Type B pancreatic cell (in vitro differentiated cells): ENCODE measurements around the gene RPL22L1. TPM values are rescaled to one million over a fixed set of nuclear protein-coding genes. Genes with fewer than 3 reads are reported as not detected.

Experiments
- DNase-seq: peaks from one replicate; pipeline ENCODE4 v3.0.0; 2021; ENCODE audit warnings: mixed read lengths; ENCODE audit not compliant: unreplicated experiment; ENCODE audit errors: extremely low spot score
- H3K27ac Mint-ChIP-seq: 2 replicates; pipeline ENCODE4 v1.8.0; 2021; ENCODE audit warnings: mild to moderate bottlenecking, mixed read lengths
- H3K27me3 Mint-ChIP-seq: 2 replicates; pipeline ENCODE4 v1.8.0; 2021; ENCODE audit warnings: mixed read lengths
- H3K36me3 Mint-ChIP-seq: 2 replicates; pipeline ENCODE4 v1.8.0; 2021; ENCODE audit warnings: mixed read lengths
- H3K4me1 Mint-ChIP-seq: one replicate; pipeline ENCODE4 v1.8.0; 2021; ENCODE audit warnings: mixed read lengths; ENCODE audit not compliant: unreplicated experiment
- H3K4me3 Mint-ChIP-seq: 2 replicates; pipeline ENCODE4 v1.8.0; 2021; ENCODE audit warnings: mild to moderate bottlenecking, mixed read lengths
- H3K9me3 Mint-ChIP-seq: 2 replicates; pipeline ENCODE4 v1.8.0; 2021; ENCODE audit warnings: mixed read lengths
- CTCF ChIP-seq: fragments of 200-600 bp; sonication (generic); conservative IDR thresholded peaks from 2 replicates; pipeline ENCODE4 v1.5.0; 2021; ENCODE audit warnings: antibody characterized with exemption, mild to moderate bottlenecking
- long read RNA-seq: library from polyadenylated mRNA; unstranded; transcript quantifications from one replicate; pipeline ENCODE4 v2.0.0, GENCODE V29; 2020
- total RNA-seq: library from RNA; stranded (reverse); gene quantifications from 2 replicates; pipeline ENCODE4 v1.2.1, GENCODE V29; 2021; ENCODE audit warnings: low replicate concordance

RPL22L1 gene
- 55.2 and 78.3 TPM in 2 replicates for total RNA-seq
- long read RNA-seq, transcript RPL22L1-201 (4 exons, 2,190 nt) = major isoform, 16 of 39 reads
- long read RNA-seq, transcript RPL22L1-204 (4 exons, 581 nt) = minor isoform, 10 of 39 reads
- long read RNA-seq, partial matches to known transcripts = 7 of 39 reads
- long read RNA-seq, other reads (novel, unspliced or antisense) = 1 of 39 reads

- peak; percentile 94 for DNase-seq
Observed at GRCh38 chr3:170869645-170870593, at the start of gene RPL22L1. Gene RPL22L1 (minus strand): TSS chr3:170870195. CDS start chr3:170870167, 28 bp downstream.

GRCh38 chr3:170918715-170919114, 48.7 kb upstream of the RPL22L1 start:
- H3K9me3 Mint-ChIP-seq = peaks cover 20% of the 10 kb centered on the region
- H3K36me3 Mint-ChIP-seq = no peaks in the 10 kb centered on the region

More at GRCh38 chr3:170869645-170870593, at the start of gene RPL22L1:
- Mint-ChIP-seq H3K27me3 (no peaks in the 10 kb centered on the region), H3K27ac (peak within 1 kb of the TSS; percentile 99), H3K4me1 (peaks cover 22% of the 10 kb centered on the region), H3K36me3 (peaks cover 26% of the 10 kb centered on the region), H3K9me3 (peaks cover under 1% of the 10 kb centered on the region), H3K4me3 (peak within 1 kb of the TSS; percentile 98)
- TF ChIP-seq CTCF = peak; percentile 36

GRCh38 chr3:170914690-170915089, 44.7 kb upstream of the RPL22L1 start:
- peaks cover 36% of the 10 kb centered on the region for H3K9me3 Mint-ChIP-seq
- no peak for TF ChIP-seq CTCF
- no peaks in the 10 kb centered on the region for H3K4me1 Mint-ChIP-seq
- DNase-seq = no peak
- H3K4me3 Mint-ChIP-seq = no peak overlapping the region
- no peak overlapping the region for H3K27ac Mint-ChIP-seq
- H3K27me3 Mint-ChIP-seq = peaks cover under 1% of the 10 kb centered on the region
- H3K36me3 Mint-ChIP-seq = no peaks in the 10 kb centered on the region

More at GRCh38 chr3:170918715-170919114, 48.7 kb upstream of the RPL22L1 start:
- H3K4me3 Mint-ChIP-seq = no peak overlapping the region
- H3K4me1 Mint-ChIP-seq = no peaks in the 10 kb centered on the region
- no peak overlapping the region for H3K27ac Mint-ChIP-seq
- H3K27me3 Mint-ChIP-seq = no peaks in the 10 kb centered on the region
- TF ChIP-seq CTCF = no peak
- no peak for DNase-seq

GRCh38 chr3:170914212-170914611, 44.2 kb upstream of the RPL22L1 start:
- no peak overlapping the region for H3K4me3 Mint-ChIP-seq
- no peak overlapping the region for H3K27ac Mint-ChIP-seq

GRCh38 chr3:170911051-170911450, 41.1 kb upstream of the RPL22L1 start:
- Mint-ChIP-seq H3K4me1 (peaks cover 13% of the 10 kb centered on the region), H3K36me3 (peaks cover 4% of the 10 kb centered on the region), H3K4me3 (no peak overlapping the region), H3K27me3 (peaks cover 11% of the 10 kb centered on the region), H3K27ac (no peak overlapping the region), H3K9me3 (peaks cover 32% of the 10 kb centered on the region)
- DNase-seq = no peak
- TF ChIP-seq CTCF = no peak

More at GRCh38 chr3:170914212-170914611, 44.2 kb upstream of the RPL22L1 start:
- H3K27me3 Mint-ChIP-seq = peaks cover 5% of the 10 kb centered on the region
- no peak for DNase-seq
- TF ChIP-seq CTCF = no peak
- peaks cover 4% of the 10 kb centered on the region for H3K36me3 Mint-ChIP-seq
- peaks cover 36% of the 10 kb centered on the region for H3K9me3 Mint-ChIP-seq
- H3K4me1 Mint-ChIP-seq = no peaks in the 10 kb centered on the region
